Measurements from ENCODE around the gene PLPPR2. TPM values are rescaled to one million over a fixed set of nuclear protein-coding genes. Genes with fewer than 3 reads are reported as not detected.

Gene PLPPR2
- total and polyA plus RNA-seq, 10 donors, result 4.2 to 41.0 (median 22.7) TPM

GRCh38 chr19:11379857-11380350 lies 24.7 kb downstream of the PLPPR2 start:
- H3K27ac ChIP-seq, result peak overlapping the region in 7 of 8 donors; percentile 88 to 97 (median 95)

GRCh38 chr19:11380653-11381537 lies 25.7 kb downstream of the PLPPR2 start:
- TF ChIP-seq POLR2AphosphoS5 (IDR thresholded peaks at IDR 0.05) (peak; percentile 98 to 99 (median 99)), POLR2A (IDR thresholded peaks at IDR 0.05) (peak in 2 of 3 donors; percentile 78 to 92)
- TF ChIP-seq, protein P1, sequence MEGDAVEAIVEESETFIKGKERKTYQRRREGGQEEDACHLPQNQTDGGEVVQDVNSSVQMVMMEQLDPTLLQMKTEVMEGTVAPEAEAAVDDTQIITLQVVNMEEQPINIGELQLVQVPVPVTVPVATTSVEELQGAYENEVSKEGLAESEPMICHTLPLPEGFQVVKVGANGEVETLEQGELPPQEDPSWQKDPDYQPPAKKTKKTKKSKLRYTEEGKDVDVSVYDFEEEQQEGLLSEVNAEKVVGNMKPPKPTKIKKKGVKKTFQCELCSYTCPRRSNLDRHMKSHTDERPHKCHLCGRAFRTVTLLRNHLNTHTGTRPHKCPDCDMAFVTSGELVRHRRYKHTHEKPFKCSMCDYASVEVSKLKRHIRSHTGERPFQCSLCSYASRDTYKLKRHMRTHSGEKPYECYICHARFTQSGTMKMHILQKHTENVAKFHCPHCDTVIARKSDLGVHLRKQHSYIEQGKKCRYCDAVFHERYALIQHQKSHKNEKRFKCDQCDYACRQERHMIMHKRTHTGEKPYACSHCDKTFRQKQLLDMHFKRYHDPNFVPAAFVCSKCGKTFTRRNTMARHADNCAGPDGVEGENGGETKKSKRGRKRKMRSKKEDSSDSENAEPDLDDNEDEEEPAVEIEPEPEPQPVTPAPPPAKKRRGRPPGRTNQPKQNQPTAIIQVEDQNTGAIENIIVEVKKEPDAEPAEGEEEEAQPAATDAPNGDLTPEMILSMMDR (IDR thresholded peaks at IDR 0.05 in 8 of 11, conservative IDR thresholded peaks at IDR 0.05 in 3 of 11), result peak; percentile 84 to 92 (median 88)
- peaks cover 36 to 91% (median 75%) of the 10 kb centered on the region in 6 donors for H3K4me1 ChIP-seq
- peaks cover 0 to 26% (median 0%) of the 10 kb centered on the region in 7 donors for H3K27me3 ChIP-seq (replicated peaks in 1 of 7)
- peaks cover 0 to 16% (median 2%) of the 10 kb centered on the region in 6 donors for H3K36me3 ChIP-seq
- intact Hi-C loops (cut with DNase I; ENCODE audit: low total_unique reads), result loop anchor here (5.0 kb wide), 1 partner anchor 56 kb away; the partner anchor contains the start of genes ODAD3 and PRKCSH
- H3K9me3 ChIP-seq, result no peaks in the 10 kb centered on the region
- peak; percentile 98 for DNase-seq
- H3K27ac ChIP-seq, result peak overlapping the region; percentile 83 to 97 (median 94)
- peak overlapping the region; percentile 49 to 81 (median 61) for H3K4me3 ChIP-seq
- 0 to 2% (median 2%) methylated on average over 38 to 54 of the region's 54 CpGs for WGBS, 5 donors

More at GRCh38 chr19:11379857-11380350, 24.7 kb downstream of the PLPPR2 start:
- Histone ChIP-seq H3K4me3 (peak overlapping the region in 2 of 8 donors; percentile 56 to 81), H3K9me3 (no peaks in the 10 kb centered on the region), H3K4me1 (peaks cover 39 to 98% (median 81%) of the 10 kb centered on the region in 6 donors), H3K36me3 (peaks cover 0 to 16% (median 2%) of the 10 kb centered on the region in 6 donors), H3K27me3 (replicated peaks in 1 of 7) (peaks cover 0 to 26% (median 0%) of the 10 kb centered on the region in 7 donors)
- intact Hi-C loops (cut with DNase I; ENCODE audit: low total_unique reads), result loop anchor here (5.0 kb wide), 1 partner anchor 57 kb away; the partner anchor contains the start of genes ODAD3 and PRKCSH
- TF ChIP-seq POLR2AphosphoS5 (IDR thresholded peaks at IDR 0.05) (no peak), POLR2A (IDR thresholded peaks at IDR 0.05) (no peak)
- TF ChIP-seq, protein P1 (IDR thresholded peaks at IDR 0.05 in 8 of 11, conservative IDR thresholded peaks at IDR 0.05 in 3 of 11), result no peak
- no peak for DNase-seq
- 91 to 97% (median 93%) methylated on average over 7 of the region's 7 CpGs for WGBS, 5 donors

GRCh38 chr19:11382898-11383705 lies 27.9 kb downstream of the PLPPR2 start:
- TF ChIP-seq POLR2A (IDR thresholded peaks at IDR 0.05), result no peak
- TF ChIP-seq, protein P1 (IDR thresholded peaks at IDR 0.05 in 8 of 11, conservative IDR thresholded peaks at IDR 0.05 in 3 of 11), result peak in 10 of 11 experiments; percentile 48 to 82 (median 74)
- peak; percentile 48 to 64 (median 51) for TF ChIP-seq POLR2AphosphoS5 (IDR thresholded peaks at IDR 0.05)
- peaks cover 0 to 26% (median 0%) of the 10 kb centered on the region in 7 donors for H3K27me3 ChIP-seq (replicated peaks in 1 of 7)
- H3K4me3 ChIP-seq, result peak overlapping the region; percentile 31 to 81 (median 46)
- H3K4me1 ChIP-seq, result peaks cover 15 to 90% (median 66%) of the 10 kb centered on the region in 6 donors
- peaks cover 0 to 11% (median 2%) of the 10 kb centered on the region in 6 donors for H3K36me3 ChIP-seq
- intact Hi-C loops (cut with DNase I; ENCODE audit: low total_unique reads), result loop anchor here (5.0 kb wide), 1 partner anchor 54 kb away; the partner anchor contains the start of genes ODAD3 and PRKCSH
- 1 to 2% (median 1%) methylated on average over 27 to 65 of the region's 65 CpGs for WGBS, 5 donors
- H3K27ac ChIP-seq, result peak overlapping the region; percentile 2 to 97 (median 75)
- H3K9me3 ChIP-seq, result no peaks in the 10 kb centered on the region
- DNase-seq, result peak; percentile 91
